A375 (cell line): ENCODE data around the gene BFSP2. TPM values are rescaled to one million over a fixed set of nuclear protein-coding genes. Genes with fewer than 3 reads are reported as not detected.

Experiments used
- total RNA-seq: library from RNA; depleted of rRNA; stranded (reverse); fragments of >200 nt; shearing (Covaris generic); gene quantifications from 2 replicates; pipeline ENCODE4 v1.2.3, GENCODE V29; 2014; rRNA removed

The BFSP2 gene
- 0.27 TPM in 1 of 2 replicates, not detected in the other for total RNA-seq

GRCh38 chr3:133400006-133400515 lies at the start of gene BFSP2:
TSS of gene BFSP2 (plus strand) at chr3:133400056. CDS start at chr3:133400084, 28 bp downstream.

Other genes starting within 250 kb of the BFSP2 start
- gene CDV3, start 173.6 kb downstream of the BFSP2 start, total RNA-seq, result 96.5 and 112 TPM in 2 replicates